IMR-90 (cell line): ENCODE data around the gene BRCA2. TPM values are rescaled to one million over a fixed set of nuclear protein-coding genes. Genes with fewer than 3 reads are reported as not detected.

Experiments used
- ATAC-seq: fragments of 200-7000 bp; cut with Tn5 transposase; 2 replicates; pipeline ENCODE4 v1.9.1; 2020; ENCODE audit warnings: low read depth, mild to moderate bottlenecking, moderate library complexity
- BruUV-seq: library from RNA; stranded (reverse); fragments of 400-500 nt; replicated peaks from 2 replicates; lab custom pipeline; 2021; lab: Mats Ljungman, UMichigan
- CTCF ChIA-PET: fragments of 300-600 bp; formaldehyde crosslinking; extraction: SDS; loops from one replicate; lab custom pipeline; 2021; ENCODE audit warnings: antibody characterized with exemption; lab: Yijun Ruan, JAX
- POLR2A ChIA-PET: fragments of 300-600 bp; sonication (Branson Sonifier 250); formaldehyde crosslinking; loops from one replicate; lab custom pipeline; 2022; ENCODE audit warnings: antibody characterized with exemption; ENCODE audit not compliant: unreplicated experiment; lab: Charles Lee
- DNase-seq: peaks from one replicate; pipeline ENCODE4 v3.0.0; 2013
- H2AFZ ChIP-seq: replicated peaks from 2 replicates; pipeline ENCODE3; 2013; ENCODE audit warnings: low read length, mild to moderate bottlenecking; ENCODE audit not compliant: poor library complexity
- H2AK5ac ChIP-seq: 2 replicates; pipeline ENCODE4 v1.6.1; 2013; ENCODE audit warnings: low read depth, low read length, inconsistent platforms
- H2AK9ac ChIP-seq: replicated peaks from 2 replicates; pipeline ENCODE3; 2013; ENCODE audit warnings: mild to moderate bottlenecking, low read depth, low read length, moderate library complexity; ENCODE audit not compliant: poor library complexity
- H2BK120ac ChIP-seq: 2 replicates; pipeline ENCODE4 v1.6.1; 2013; ENCODE audit warnings: low read depth, low read length, inconsistent platforms
- H2BK15ac ChIP-seq: 3 replicates; pipeline ENCODE4 v1.6.1; 2013; ENCODE audit warnings: low read depth, low read length, inconsistent platforms
- H2BK20ac ChIP-seq: 2 replicates; pipeline ENCODE4 v1.6.1; 2013; ENCODE audit warnings: low read depth, mild to moderate bottlenecking, inconsistent platforms, low read length, moderate library complexity
- H2BK5ac ChIP-seq: 2 replicates; pipeline ENCODE4 v1.6.1; 2013; ENCODE audit warnings: mild to moderate bottlenecking, low read depth, low read length, inconsistent platforms; ENCODE audit not compliant: poor library complexity, severe bottlenecking
- H3K14ac ChIP-seq: replicated peaks from 2 replicates; pipeline ENCODE4 v1.6.1; 2013; ENCODE audit warnings: low read depth, low read length, inconsistent platforms
- H3K18ac ChIP-seq: 2 replicates; pipeline ENCODE4 v1.6.1; 2013; ENCODE audit warnings: low read depth, low read length, control low read depth
- H3K23ac ChIP-seq: 2 replicates; pipeline ENCODE4 v1.6.1; 2013; ENCODE audit warnings: low read depth, low read length, inconsistent platforms
- H3K27ac ChIP-seq: 2 replicates; pipeline ENCODE4 v1.5.1; 2013; ENCODE audit warnings: mild to moderate bottlenecking, control low read depth, low read length; ENCODE audit not compliant: insufficient read depth
- H3K27me3 ChIP-seq: 2 replicates; pipeline ENCODE4 v1.6.1; 2013; ENCODE audit warnings: low read length; ENCODE audit not compliant: control insufficient read depth, insufficient read depth
- H3K36me3 ChIP-seq: 2 replicates; pipeline ENCODE4 v1.6.1; 2013; ENCODE audit warnings: low read length, mixed read lengths; ENCODE audit not compliant: control insufficient read depth, insufficient read depth
- H3K4ac ChIP-seq: 2 replicates; pipeline ENCODE4 v1.6.1; 2013; ENCODE audit warnings: low read depth, low read length, inconsistent platforms
- H3K4me1 ChIP-seq: 2 replicates; pipeline ENCODE4 v1.6.1; 2013; ENCODE audit warnings: low read length, mixed read lengths; ENCODE audit not compliant: control insufficient read depth, insufficient read depth
- H3K4me2 ChIP-seq: 2 replicates; pipeline ENCODE4 v1.6.1; 2013; ENCODE audit warnings: low read depth, mild to moderate bottlenecking, control low read depth, low read length, moderate library complexity
- H3K4me3 ChIP-seq: 2 replicates; pipeline ENCODE4 v1.5.1; 2013; ENCODE audit warnings: low read depth, mild to moderate bottlenecking, control low read depth, low read length, moderate library complexity; ENCODE audit not compliant: insufficient read depth
- H3K56ac ChIP-seq: 2 replicates; pipeline ENCODE4 v1.6.1; 2013; ENCODE audit warnings: low read length, inconsistent platforms; ENCODE audit not compliant: insufficient read depth; ENCODE audit errors: extremely low read depth
- H3K79me1 ChIP-seq, 2 experiments: 2 replicates each; pipeline ENCODE4 v1.6.1; 2013; ENCODE audit warnings: low read length in 2 of 2, inconsistent platforms in 1 of 2, low read depth in 1 of 2
- H3K9ac ChIP-seq: 2 replicates; pipeline ENCODE4 v1.6.1; 2013; ENCODE audit warnings: low read depth, low read length, control low read depth
- H3K9me1 ChIP-seq: 2 replicates; pipeline ENCODE4 v1.6.1; 2013; ENCODE audit warnings: low read length, inconsistent platforms; ENCODE audit not compliant: insufficient read depth
- H3K9me3 ChIP-seq: 2 replicates; pipeline ENCODE4 v1.6.1; 2013; ENCODE audit warnings: low read length; ENCODE audit not compliant: control insufficient read depth, insufficient read depth
- H4K20me1 ChIP-seq: 2 replicates; pipeline ENCODE4 v1.6.1; 2013; ENCODE audit warnings: low read length, inconsistent platforms; ENCODE audit not compliant: insufficient read depth
- H4K5ac ChIP-seq: 2 replicates; pipeline ENCODE4 v1.6.1; 2013; ENCODE audit warnings: mild to moderate bottlenecking, low read depth, low read length, control low read depth
- H4K8ac ChIP-seq, 2 experiments: 2 replicates each; pipeline ENCODE4 v1.6.1; 2013; ENCODE audit warnings: low read depth in 2 of 2, low read length in 2 of 2, control low read depth in 1 of 2, inconsistent platforms in 1 of 2
- H4K91ac ChIP-seq: 2 replicates; pipeline ENCODE4 v1.6.1; 2013; ENCODE audit warnings: low read depth, low read length, inconsistent platforms; ENCODE audit not compliant: insufficient read depth
- BHLHE40 ChIP-seq: fragments of 150-350 bp; IDR thresholded peaks from 2 replicates; pipeline ENCODE4 v1.6.1; 2016; ENCODE audit warnings: mild to moderate bottlenecking, low read depth, low read length
- CEBPB ChIP-seq: IDR thresholded peaks from 2 replicates; pipeline ENCODE4 v1.6.1; 2012; ENCODE audit warnings: low read depth, low read length, improper control_type of control experiment
- CHD1 ChIP-seq: IDR thresholded peaks from 2 replicates; pipeline ENCODE4 v1.6.1; 2012; ENCODE audit warnings: low read depth, low read length, improper control_type of control experiment
- CTCF ChIP-seq: conservative IDR thresholded peaks from 2 replicates; pipeline ENCODE4 v1.5.1; 2012; ENCODE audit warnings: mild to moderate bottlenecking, low read depth, low read length, improper control_type of control experiment
- FOS ChIP-seq: fragments of 150-350 bp; IDR thresholded peaks from 2 replicates; pipeline ENCODE4 v1.6.1; 2016; ENCODE audit warnings: low read depth, low read length
- MAFK ChIP-seq: IDR thresholded peaks from 2 replicates; pipeline ENCODE4 v1.6.1; 2012; ENCODE audit warnings: low read depth, low read length, improper control_type of control experiment
- MAZ ChIP-seq: IDR thresholded peaks from 2 replicates; pipeline ENCODE4 v1.6.1; 2012; ENCODE audit warnings: low read depth, mild to moderate bottlenecking, low read length, improper control_type of control experiment, moderate library complexity, borderline replicate concordance
- MXI1 ChIP-seq: IDR thresholded peaks from 2 replicates; pipeline ENCODE4 v1.6.1; 2012; ENCODE audit warnings: low read depth, mild to moderate bottlenecking, low read length, moderate library complexity, borderline replicate concordance
- NFE2L2 ChIP-seq: fragments of 150-350 bp; IDR thresholded peaks from 2 replicates; pipeline ENCODE4 v1.6.1; 2016; ENCODE audit warnings: low read depth, mild to moderate bottlenecking, low read length
- POLR2A ChIP-seq: IDR thresholded peaks from 2 replicates; pipeline ENCODE4 v1.6.1; 2012; ENCODE audit warnings: mild to moderate bottlenecking, low read depth, low read length
- RAD21 ChIP-seq: IDR thresholded peaks from 2 replicates; pipeline ENCODE4 v1.6.1; 2012; ENCODE audit warnings: low read length, improper control_type of control experiment
- RCOR1 ChIP-seq: IDR thresholded peaks from 2 replicates; pipeline ENCODE4 v1.6.1; 2012; ENCODE audit warnings: mild to moderate bottlenecking, low read length, improper control_type of control experiment; ENCODE audit not compliant: insufficient replicate concordance
- RFX5 ChIP-seq: IDR thresholded peaks from 2 replicates; pipeline ENCODE4 v1.8.0; 2012; ENCODE audit warnings: low read depth, mild to moderate bottlenecking, low read length, moderate library complexity
- SMC3 ChIP-seq: fragments of 150-350 bp; IDR thresholded peaks from 2 replicates; pipeline ENCODE4 v1.6.1; 2016; ENCODE audit warnings: low read depth, mild to moderate bottlenecking, antibody characterized with exemption, low read length, moderate library complexity
- WGBS, 2 experiments: methylation state at CpG; one replicate each; pipeline versions ENCODE4 v1.1.5 to v1.1.7; 2013; ENCODE audit warnings: missing lambda C conversion rate in 2 of 2; ENCODE audit not compliant: insufficient read length in 1 of 2; ENCODE audit errors: extremely low coverage in 2 of 2; 5-methylcytosine and 5-hydroxymethylcytosine counted together
- dilution Hi-C: fragments of 300-500 bp; cut with HindIII; formaldehyde crosslinking; loops from one replicate; pipeline ENCODE4 v1.14.3; 2018; ENCODE audit warnings: low sequenced_read_pairs; ENCODE audit not compliant: unreplicated experiment
- in situ Hi-C: fragments of 300-500 bp; cut with MboI; formaldehyde crosslinking; loops from 3 replicates; pipeline ENCODE4 v1.14.3; 2019; ENCODE audit warnings: low sequenced_read_pairs, inconsistent platforms, mixed read lengths
- intact Hi-C: fragments of 100-400 bp; cut with micrococcal nuclease; formaldehyde crosslinking; loops from 2 replicates; pipeline ENCODE4 v1.10.0; 2022
- polyA plus RNA-seq, 3 experiments: library from polyadenylated mRNA; depleted of rRNA; stranded (reverse); fragments of >200 nt; gene quantifications; 2 replicates each; pipeline ENCODE4 v1.2.3, GENCODE V29; 2012; ENCODE audit warnings: low replicate concordance in 1 of 3
- total RNA-seq: library from RNA; depleted of rRNA; stranded (reverse); fragments of >200 nt; gene quantifications from 2 replicates; pipeline ENCODE4 v1.2.3, GENCODE V29; 2012
- TF ChIP-seq, protein P1 (sequence below): fragments of 150-350 bp; IDR thresholded peaks from 2 replicates; pipeline ENCODE4 v1.6.1; 2016; ENCODE audit warnings: low read depth, mild to moderate bottlenecking, low read length, moderate library complexity, borderline replicate concordance
- TF ChIP-seq, protein P2 (sequence below): fragments of 150-350 bp; IDR thresholded peaks from 2 replicates; pipeline ENCODE4 v1.6.1; 2017; ENCODE audit warnings: mild to moderate bottlenecking, antibody characterized with exemption, low read length, low read depth

BRCA2 gene
- total and polyA plus RNA-seq, 2 of the 4 experiments (the other 2 are of a cell fraction): 2.0 to 9.7 TPM

- H2BK20ac ChIP-seq: no peak overlapping the region
- intact Hi-C loops: no loop called here
- peaks cover 3% of the 10 kb centered on the region; the same call in 1 of the 2 replicates for H3K9me1 ChIP-seq
- H3K14ac ChIP-seq: no peak overlapping the region
- H4K20me1 ChIP-seq: no peaks in the 10 kb centered on the region
- H3K18ac ChIP-seq: no peak overlapping the region
- no peak overlapping the region for H4K8ac ChIP-seq
- H2AFZ ChIP-seq: no peak overlapping the region
- no peak overlapping the region for H2BK120ac ChIP-seq
- no peaks in the 10 kb centered on the region for H3K9me3 ChIP-seq
- no TSS peak for BruUV-seq
- no peak overlapping the region for H3K4me2 ChIP-seq
- H3K9ac ChIP-seq: no peak overlapping the region
- H3K27ac ChIP-seq: no peak overlapping the region
- ChIA-PET CTCF (no interaction called here), POLR2A (no interaction called here)
- no peak for DNase-seq
- no peaks in the 10 kb centered on the region for H3K27me3 ChIP-seq
- no peak overlapping the region for H3K23ac ChIP-seq
- H3K79me1 ChIP-seq: no peaks in the 10 kb centered on the region
- no peak overlapping the region for H4K91ac ChIP-seq
- dilution Hi-C loops: no loop called here
- H2BK5ac ChIP-seq: no peak overlapping the region
- no peak overlapping the region for H2AK5ac ChIP-seq
- no peak overlapping the region for H3K56ac ChIP-seq
- in situ Hi-C loops: no loop called here
- peaks cover 7% of the 10 kb centered on the region; the same call in 1 of the 2 replicates for H3K4me1 ChIP-seq
- no peak for ATAC-seq
- no peak overlapping the region for H3K4me3 ChIP-seq
- peaks cover 5% of the 10 kb centered on the region; the same call in 1 of the 2 replicates for H3K36me3 ChIP-seq
- H4K5ac ChIP-seq: no peak overlapping the region
- no peak overlapping the region for H2AK9ac ChIP-seq
- no peak for TF ChIP-seq CTCF
- no peak for TF ChIP-seq BHLHE40
- TF ChIP-seq CEBPB: no peak
- no peak for TF ChIP-seq MAZ
- TF ChIP-seq FOS: no peak
- TF ChIP-seq RAD21: no peak
- no peak for TF ChIP-seq POLR2A
- TF ChIP-seq, protein P1, sequence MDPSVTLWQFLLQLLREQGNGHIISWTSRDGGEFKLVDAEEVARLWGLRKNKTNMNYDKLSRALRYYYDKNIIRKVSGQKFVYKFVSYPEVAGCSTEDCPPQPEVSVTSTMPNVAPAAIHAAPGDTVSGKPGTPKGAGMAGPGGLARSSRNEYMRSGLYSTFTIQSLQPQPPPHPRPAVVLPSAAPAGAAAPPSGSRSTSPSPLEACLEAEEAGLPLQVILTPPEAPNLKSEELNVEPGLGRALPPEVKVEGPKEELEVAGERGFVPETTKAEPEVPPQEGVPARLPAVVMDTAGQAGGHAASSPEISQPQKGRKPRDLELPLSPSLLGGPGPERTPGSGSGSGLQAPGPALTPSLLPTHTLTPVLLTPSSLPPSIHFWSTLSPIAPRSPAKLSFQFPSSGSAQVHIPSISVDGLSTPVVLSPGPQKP: no peak
- no peak for TF ChIP-seq SMC3
- no peak for TF ChIP-seq RCOR1
- no peak for TF ChIP-seq CHD1
- TF ChIP-seq RFX5: no peak
- TF ChIP-seq, protein P2, sequence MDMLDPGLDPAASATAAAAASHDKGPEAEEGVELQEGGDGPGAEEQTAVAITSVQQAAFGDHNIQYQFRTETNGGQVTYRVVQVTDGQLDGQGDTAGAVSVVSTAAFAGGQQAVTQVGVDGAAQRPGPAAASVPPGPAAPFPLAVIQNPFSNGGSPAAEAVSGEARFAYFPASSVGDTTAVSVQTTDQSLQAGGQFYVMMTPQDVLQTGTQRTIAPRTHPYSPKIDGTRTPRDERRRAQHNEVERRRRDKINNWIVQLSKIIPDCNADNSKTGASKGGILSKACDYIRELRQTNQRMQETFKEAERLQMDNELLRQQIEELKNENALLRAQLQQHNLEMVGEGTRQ: no peak
- no peak for TF ChIP-seq MXI1
- no peak for TF ChIP-seq NFE2L2
- no peak for TF ChIP-seq MAFK
- H3K4ac ChIP-seq: no peak overlapping the region
- no CpG with 5 or more reads among the region's 5 CpGs for WGBS, 2 experiments
- no peak overlapping the region for H2BK15ac ChIP-seq
These were observed 116.1 kb downstream of the BRCA2 start for GRCh38 chr13:32431361-32431760.
